LNCAP (cell line): ENCODE data around the gene PRPSAP1.

Experiments used
- CTCF ChIP-seq: fragments of 450-650 bp; IDR thresholded peaks from 2 replicates; pipeline ENCODE4 v1.5.1; 2017; ENCODE audit warnings: mild to moderate bottlenecking

PRPSAP1 gene

GRCh38 chr17:76264755-76265623, 88.7 kb downstream of the PRPSAP1 start, which contains the start of gene UBALD2:
Gene UBALD2, plus strand, starts transcription at chr17:76265348. Its CDS starts 158 bp downstream, at chr17:76265506.
- TF ChIP-seq CTCF, result no peak

DNA sequence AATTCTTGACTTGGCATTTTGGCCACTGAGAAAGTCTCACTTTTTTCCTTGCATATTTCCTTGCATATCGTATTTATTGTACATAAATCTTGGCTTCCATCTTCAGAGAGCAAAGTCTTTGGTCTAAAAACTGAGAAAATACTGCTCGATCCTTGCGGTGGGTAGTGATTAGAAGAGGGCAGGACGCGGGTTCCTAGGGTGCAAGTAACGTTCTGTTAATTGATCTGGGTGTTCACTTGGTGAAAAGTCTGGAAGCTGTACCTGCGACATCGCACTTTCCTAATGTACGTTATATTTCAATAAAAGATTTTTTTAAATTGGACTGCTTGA, 89.3 kb downstream of the PRPSAP1 start:
- TF ChIP-seq CTCF, result no peak

DNA sequence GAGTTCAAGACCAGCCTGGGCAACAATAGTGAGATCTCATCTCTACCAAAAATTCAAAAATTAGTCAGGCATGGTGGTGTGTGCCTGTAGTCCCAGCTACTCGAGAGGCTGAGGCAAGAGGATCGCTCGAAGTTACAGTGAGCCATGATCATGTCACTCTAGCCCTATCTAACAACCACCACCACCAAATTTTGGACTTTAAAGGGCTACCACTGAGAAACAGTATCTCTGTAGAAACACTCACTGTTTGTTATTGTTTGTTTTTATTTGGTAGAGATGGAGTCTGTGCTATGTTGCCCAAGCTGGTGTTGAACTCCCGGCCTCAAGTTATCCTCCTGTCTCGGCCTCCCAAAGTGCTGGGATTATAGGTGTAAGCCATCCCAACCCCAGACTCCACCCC, 89.8 kb downstream of the PRPSAP1 start:
- TF ChIP-seq CTCF, result no peak

GRCh38 chr17:76262732-76263344, 90.9 kb downstream of the PRPSAP1 start:
- no peak for TF ChIP-seq CTCF

DNA sequence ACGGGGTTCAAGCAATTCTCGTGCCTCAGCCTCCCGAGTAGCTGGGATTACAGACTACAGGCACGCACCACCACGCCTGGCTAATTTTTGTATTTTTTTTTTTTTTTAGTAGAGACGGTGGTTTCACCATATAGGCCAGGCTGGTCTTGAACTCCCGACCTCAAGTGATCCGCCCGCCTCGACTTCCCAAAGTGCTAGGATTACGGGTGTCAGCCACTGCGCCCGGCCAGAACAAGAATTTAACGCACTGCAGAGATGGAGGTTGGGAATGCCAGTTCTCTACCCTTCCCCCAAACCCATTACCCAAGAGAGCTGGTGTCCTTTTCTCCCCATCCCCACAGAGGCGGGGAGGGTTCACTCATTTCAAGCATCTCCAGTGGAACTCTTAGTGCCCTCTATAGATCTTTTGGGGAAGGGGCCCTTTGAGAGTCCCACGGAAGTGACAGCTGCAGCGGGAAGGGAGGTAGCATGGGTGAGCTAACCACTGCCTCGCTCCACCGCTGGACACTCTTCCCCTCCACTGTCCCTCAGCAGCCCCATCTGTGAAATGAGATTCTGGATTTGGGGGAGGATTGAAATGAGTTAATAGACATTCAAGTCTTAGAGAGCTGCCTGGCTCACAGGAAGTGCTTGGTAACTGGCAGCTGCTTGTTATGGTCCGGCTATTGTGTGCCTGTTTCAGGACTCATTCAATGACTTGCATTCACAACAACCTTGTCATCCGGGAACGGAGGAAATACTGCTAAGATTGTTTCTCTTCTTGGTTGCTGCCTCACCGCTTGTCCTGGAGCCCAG, 92.1 kb downstream of the PRPSAP1 start:
- TF ChIP-seq CTCF, result no peak

DNA sequence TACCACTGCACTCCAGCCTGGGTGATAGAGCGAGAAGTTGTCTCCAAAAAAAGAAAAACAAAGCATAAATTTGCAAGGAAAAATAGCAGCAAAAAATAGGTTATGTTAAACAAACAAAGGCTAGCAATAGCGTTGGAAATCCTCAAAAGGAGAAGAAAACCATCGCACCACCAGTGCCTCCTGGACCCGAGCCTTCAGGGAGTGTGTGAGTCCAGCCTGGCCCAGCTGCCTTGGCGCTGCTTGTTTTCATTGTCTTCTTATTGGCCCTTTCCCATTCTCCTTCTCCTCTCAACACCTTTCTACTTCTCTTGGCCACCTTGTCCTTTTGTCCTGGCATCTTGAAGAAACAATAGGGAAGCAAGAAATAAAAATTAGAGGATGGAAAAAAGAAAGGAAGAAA, 93.0 kb downstream of the PRPSAP1 start:
- no peak for TF ChIP-seq CTCF

DNA sequence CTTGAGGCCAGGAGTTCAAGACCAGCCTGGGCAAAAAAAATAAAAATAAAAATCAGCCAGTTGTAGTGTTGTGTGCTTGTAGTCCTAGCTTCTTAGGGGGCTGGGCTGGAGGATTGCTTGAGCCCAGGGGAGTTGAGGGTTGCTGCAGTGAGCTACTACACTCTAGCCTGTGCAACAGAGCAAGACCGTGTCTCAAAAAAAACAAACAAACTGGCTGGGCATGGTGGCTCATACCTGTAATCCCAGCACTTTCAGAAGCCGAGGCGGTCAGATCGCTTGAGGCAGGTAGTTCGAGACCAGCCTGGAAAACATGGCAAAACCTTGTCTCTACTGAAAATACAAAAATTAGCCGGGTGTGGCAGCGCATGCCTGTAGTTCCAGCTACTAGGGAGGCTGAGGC, 93.5 kb downstream of the PRPSAP1 start:
- no peak for TF ChIP-seq CTCF
